B cell (primary cell): ENCODE results near the gene FUBP3. TPM values are rescaled to one million over a fixed set of nuclear protein-coding genes. Genes with fewer than 3 reads are reported as not detected.

Experiments used
- ATAC-seq: fragments of 200-7000 bp; cut with Tn5 transposase; one replicate; pipeline ENCODE4 v1.10.0; 2021; ENCODE audit warnings: low read depth, mild to moderate bottlenecking, moderate number of reproducible peaks, moderate library complexity
- CTCF ChIA-PET: fragments of 350-600 bp; sonication (Branson Sonifier 250); formaldehyde crosslinking; loops from one replicate; lab custom pipeline; 2021; ENCODE audit warnings: antibody characterized with exemption, inconsistent platforms; lab: Charles Lee
- POLR2A ChIA-PET: fragments of 350-600 bp; sonication (Branson Sonifier 250); formaldehyde crosslinking; loops from one replicate; lab custom pipeline; 2021; ENCODE audit warnings: antibody characterized with exemption; lab: Charles Lee
- DNase-seq: peaks from one replicate; pipeline ENCODE4 v3.0.0; 2013
- H2AFZ ChIP-seq: 2 replicates; pipeline ENCODE4 v1.6.1; 2012; ENCODE audit warnings: mild to moderate bottlenecking, low read depth, low read length; ENCODE audit not compliant: insufficient read depth, poor library complexity, severe bottlenecking
- H3K27ac ChIP-seq, 2 donors: 1 replicate in 1 of 2; 2 replicates in 1 of 2; pipeline ENCODE4 v1.5.1; 2012 to 2013; ENCODE audit warnings: low read length in 2 of 2, mild to moderate bottlenecking in 2 of 2, moderate library complexity in 1 of 2
- H3K27me3 ChIP-seq, 4 experiments: fragments of 200-600 bp in 1 of 4; sonication (generic) in 1 of 4; replicated peaks in 1 of 4; 1 replicate in 2 of 4; 2 replicates in 2 of 4; pipeline versions ENCODE4 v1.6.1 to v1.7.0; 2013 to 2016; ENCODE audit warnings: low read length in 3 of 4, mild to moderate bottlenecking in 2 of 4, mixed read lengths in 1 of 4, moderate library complexity in 1 of 4; ENCODE audit not compliant: insufficient read depth in 4 of 4, control insufficient read depth in 3 of 4; ENCODE audit errors: control extremely low read depth in 1 of 4
- H3K36me3 ChIP-seq, 2 experiments: replicated peaks in 1 of 2; 1 replicate in 1 of 2; 2 replicates in 1 of 2; pipeline versions ENCODE4 v1.6.1 to v1.7.1; 2013; ENCODE audit warnings: low read length in 1 of 2; ENCODE audit not compliant: insufficient read depth in 2 of 2, control insufficient read depth in 1 of 2; ENCODE audit errors: control extremely low read depth in 1 of 2, extremely low read depth in 1 of 2
- H3K4me1 ChIP-seq, 2 donors: fragments of 200-600 bp in 1 of 2; sonication (generic) in 1 of 2; 1 replicate in 1 of 2; 2 replicates in 1 of 2; pipeline versions ENCODE4 v1.5.1 to v1.6.1; 2013 to 2017; ENCODE audit warnings: low read length in 2 of 2; ENCODE audit not compliant: control insufficient read depth in 2 of 2, insufficient read depth in 2 of 2
- H3K4me2 ChIP-seq: replicated peaks from 2 replicates; pipeline ENCODE3; 2012; ENCODE audit warnings: mild to moderate bottlenecking, low read depth, low read length; ENCODE audit not compliant: poor library complexity, severe bottlenecking
- H3K4me3 ChIP-seq, 5 experiments: fragments of 200-600 bp in 1 of 5; sonication (generic) in 1 of 5; 1 replicate in 3 of 5; 2 replicates in 2 of 5; pipeline versions ENCODE4 v1.5.1 to v1.7.0; 2011 to 2016; ENCODE audit warnings: low read length in 4 of 5, mild to moderate bottlenecking in 4 of 5, low read depth in 2 of 5, control low read depth in 1 of 5, moderate library complexity in 1 of 5; ENCODE audit not compliant: insufficient read depth in 1 of 5; ENCODE audit errors: control extremely low read depth in 1 of 5, extremely low read depth in 1 of 5
- H3K79me2 ChIP-seq: fragments of 200-600 bp; sonication (generic); one replicate; pipeline ENCODE4 v1.6.0; 2016; ENCODE audit warnings: low read length; ENCODE audit not compliant: control insufficient read depth, insufficient read depth
- H3K9ac ChIP-seq: fragments of 200-600 bp; sonication (generic); 2 replicates; pipeline ENCODE4 v1.6.1; 2017; ENCODE audit warnings: mild to moderate bottlenecking, low read length, moderate library complexity
- H3K9me3 ChIP-seq, 3 donors: one replicate each; pipeline versions ENCODE4 v1.6.1 to v1.7.1; 2013; ENCODE audit warnings: low read length in 2 of 3; ENCODE audit not compliant: control insufficient read depth in 2 of 3, insufficient read depth in 1 of 3; ENCODE audit errors: control extremely low read depth in 1 of 3
- H4K20me1 ChIP-seq: 2 replicates; pipeline ENCODE4 v1.6.0; 2012; ENCODE audit warnings: mild to moderate bottlenecking, low read length; ENCODE audit not compliant: insufficient read depth, control insufficient read depth, poor library complexity, severe bottlenecking
- H3K27ac Mint-ChIP-seq: one replicate; pipeline ENCODE4 v1.8.0; 2021; ENCODE audit warnings: mixed read lengths
- H3K27me3 Mint-ChIP-seq: one replicate; pipeline ENCODE4 v1.8.0; 2021; ENCODE audit warnings: mixed read lengths
- H3K4me1 Mint-ChIP-seq: one replicate; pipeline ENCODE4 v1.8.0; 2021; ENCODE audit warnings: mixed read lengths
- H3K4me3 Mint-ChIP-seq: one replicate; pipeline ENCODE4 v1.8.0; 2021; ENCODE audit warnings: mixed read lengths
- H3K9me3 Mint-ChIP-seq: one replicate; pipeline ENCODE4 v1.8.0; 2022; ENCODE audit warnings: mixed read lengths; ENCODE audit not compliant: insufficient read depth
- EZH2 ChIP-seq: IDR thresholded peaks from 2 replicates; pipeline ENCODE4 v1.6.1; 2012; ENCODE audit warnings: borderline replicate concordance, low read depth, mild to moderate bottlenecking, moderate library complexity, low read length; ENCODE audit not compliant: insufficient read depth, poor library complexity, severe bottlenecking
- WGBS: methylation state at CpG from one replicate; pipeline ENCODE4 v1.1.5; 2013; ENCODE audit warnings: missing lambda C conversion rate; ENCODE audit not compliant: insufficient coverage; 5-methylcytosine and 5-hydroxymethylcytosine counted together
- intact Hi-C: fragments of 100-400 bp; cut with micrococcal nuclease; formaldehyde crosslinking; loops from one replicate; pipeline ENCODE4 v1.10.0; 2022
- polyA plus RNA-seq: library from polyadenylated mRNA; depleted of rRNA; stranded (reverse); fragments of >200 nt; gene quantifications from 2 replicates; pipeline ENCODE4 v1.2.3, GENCODE V29; 2012
- total RNA-seq, 2 donors: library from RNA; stranded (reverse); fragments of 120-200 nt in 1 of 2; gene quantifications; 1 replicate in 1 of 2; 2 replicates in 1 of 2; pipeline versions ENCODE4 v1.2.3 to v1.2.4, GENCODE V29; 2013 to 2022
- TF ChIP-seq, protein P1 (sequence below): fragments of 200-600 bp; IDR thresholded peaks from one replicate; pipeline ENCODE4 v1.8.0; 2022; ENCODE audit warnings: antibody characterized with exemption, mild to moderate bottlenecking

Gene FUBP3
- total and polyA plus RNA-seq, 2 donors (not counting 1 experiment from before 2014, with no cell fraction given): 45.7 to 79.4 TPM

DNA sequence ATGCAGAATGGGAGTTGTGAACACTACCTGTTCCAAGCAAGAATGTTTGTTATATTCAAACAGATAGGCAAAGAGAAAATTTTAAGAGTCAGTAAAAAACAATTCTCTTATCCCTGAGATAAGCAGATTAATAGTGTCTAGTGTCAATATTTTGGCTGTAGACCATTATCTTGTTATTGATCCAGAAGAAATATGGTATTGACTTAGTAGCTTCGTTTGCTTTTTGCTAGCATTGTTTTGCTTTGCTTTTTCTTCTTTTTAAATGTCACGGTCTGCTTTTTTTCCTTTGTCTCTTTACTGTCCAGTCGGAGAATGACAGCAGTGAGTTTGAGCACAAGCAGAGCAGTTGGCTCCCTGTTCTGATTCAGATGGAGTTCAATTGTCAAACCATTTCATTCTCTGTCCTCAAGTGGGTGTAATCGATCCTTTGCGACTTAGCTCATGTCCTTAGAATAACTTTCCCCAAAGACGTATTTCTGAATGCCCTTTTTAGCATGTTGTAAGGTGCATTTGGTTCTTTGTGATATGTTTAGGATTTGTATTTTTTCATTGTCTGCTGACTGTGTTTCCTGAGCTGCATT, 29.3 kb downstream of the FUBP3 start:
- H3K36me3 ChIP-seq: peaks cover 0 to 41% of the 10 kb centered on the region in 2 experiments

DNA sequence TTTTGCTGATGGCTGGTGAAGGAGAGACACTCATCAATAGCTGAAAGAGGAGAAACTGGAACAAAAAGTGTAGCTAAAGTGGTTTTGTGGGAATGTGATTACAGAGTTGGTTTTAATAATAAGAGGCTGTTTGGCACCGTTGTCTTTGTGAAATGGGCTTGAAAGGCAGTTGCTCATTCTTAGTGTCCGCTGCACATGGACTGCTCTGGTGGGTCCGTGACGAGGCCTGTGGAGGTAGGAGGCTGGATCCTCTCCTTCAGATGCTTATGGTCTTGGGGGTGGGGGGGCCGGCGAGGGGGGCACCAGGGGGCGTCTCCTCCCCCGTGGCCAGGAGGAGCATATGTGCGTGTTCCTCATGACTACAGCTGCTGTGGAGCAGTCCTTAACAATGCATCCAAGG, 29.8 kb downstream of the FUBP3 start:
- Histone ChIP-seq H3K36me3 (peaks cover 1 to 46% of the 10 kb centered on the region in 2 experiments), H3K4me1 (no peaks in the 10 kb centered on the region), H2AFZ (no peak overlapping the region), H3K27me3 (no peaks in the 10 kb centered on the region), H3K4me2 (no peak overlapping the region), H3K27ac (no peak overlapping the region), H3K9ac (no peak overlapping the region), H3K9me3 (no peaks in the 10 kb centered on the region), H3K4me3 (no peak overlapping the region), H3K79me2 (no peaks in the 10 kb centered on the region), H4K20me1 (no peaks in the 10 kb centered on the region)
- Mint-ChIP-seq H3K9me3 (no peaks in the 10 kb centered on the region), H3K27ac (no peak overlapping the region), H3K27me3 (no peaks in the 10 kb centered on the region), H3K4me3 (no peak overlapping the region), H3K4me1 (no peaks in the 10 kb centered on the region)
- no peak for DNase-seq
- TF ChIP-seq, protein P1, sequence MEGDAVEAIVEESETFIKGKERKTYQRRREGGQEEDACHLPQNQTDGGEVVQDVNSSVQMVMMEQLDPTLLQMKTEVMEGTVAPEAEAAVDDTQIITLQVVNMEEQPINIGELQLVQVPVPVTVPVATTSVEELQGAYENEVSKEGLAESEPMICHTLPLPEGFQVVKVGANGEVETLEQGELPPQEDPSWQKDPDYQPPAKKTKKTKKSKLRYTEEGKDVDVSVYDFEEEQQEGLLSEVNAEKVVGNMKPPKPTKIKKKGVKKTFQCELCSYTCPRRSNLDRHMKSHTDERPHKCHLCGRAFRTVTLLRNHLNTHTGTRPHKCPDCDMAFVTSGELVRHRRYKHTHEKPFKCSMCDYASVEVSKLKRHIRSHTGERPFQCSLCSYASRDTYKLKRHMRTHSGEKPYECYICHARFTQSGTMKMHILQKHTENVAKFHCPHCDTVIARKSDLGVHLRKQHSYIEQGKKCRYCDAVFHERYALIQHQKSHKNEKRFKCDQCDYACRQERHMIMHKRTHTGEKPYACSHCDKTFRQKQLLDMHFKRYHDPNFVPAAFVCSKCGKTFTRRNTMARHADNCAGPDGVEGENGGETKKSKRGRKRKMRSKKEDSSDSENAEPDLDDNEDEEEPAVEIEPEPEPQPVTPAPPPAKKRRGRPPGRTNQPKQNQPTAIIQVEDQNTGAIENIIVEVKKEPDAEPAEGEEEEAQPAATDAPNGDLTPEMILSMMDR: no peak
- no peak for TF ChIP-seq EZH2
- 100% methylated on average over 2 of the region's 9 CpGs for WGBS
- CTCF ChIA-PET: no interaction called here
- intact Hi-C loops: no loop called here
- ATAC-seq: no peak
- POLR2A ChIA-PET: no interaction called here

More for the DNA sequence above, 29.3 kb downstream of the FUBP3 start:
- WGBS: 95% methylated on average over 3 of the region's 6 CpGs
- ATAC-seq: no peak
- Histone ChIP-seq H3K9ac (no peak overlapping the region), H3K4me1 (no peaks in the 10 kb centered on the region), H3K79me2 (no peaks in the 10 kb centered on the region), H3K4me3 (no peak overlapping the region), H3K4me2 (no peak overlapping the region), H2AFZ (no peak overlapping the region), H3K27ac (no peak overlapping the region), H3K27me3 (no peaks in the 10 kb centered on the region), H3K9me3 (no peaks in the 10 kb centered on the region), H4K20me1 (no peaks in the 10 kb centered on the region)
- intact Hi-C loops: no loop called here
- Mint-ChIP-seq H3K4me1 (no peaks in the 10 kb centered on the region), H3K9me3 (no peaks in the 10 kb centered on the region), H3K27me3 (no peaks in the 10 kb centered on the region), H3K4me3 (no peak overlapping the region), H3K27ac (no peak overlapping the region)
- DNase-seq: no peak
- CTCF ChIA-PET: no interaction called here
- POLR2A ChIA-PET: no interaction called here
- TF ChIP-seq EZH2: no peak
- TF ChIP-seq, protein P1: no peak
